Ascending aorta (tissue), 2 donors: ENCODE results near the gene BAIAP2L2. TPM values are rescaled to one million over a fixed set of nuclear protein-coding genes. Genes with fewer than 3 reads are reported as not detected.
"Not testable (repeated sequence)": the region's sequence is repeated elsewhere in the genome, so short reads cannot be mapped to it uniquely, and the experiment has no call there.

Experiments
- DNase-seq, 2 donors: peaks; one replicate each; pipeline ENCODE4 v3.0.0-alpha.2; 2019; ENCODE audit warnings: low spot score in 2 of 2
- H3K27ac ChIP-seq, 2 donors: fragments of 200-600 bp; sonication (generic); one replicate each; pipeline ENCODE4 v1.5.1; 2016 to 2017; ENCODE audit warnings: mild to moderate bottlenecking in 1 of 2
- H3K27me3 ChIP-seq: fragments of 200-600 bp; sonication (generic); one replicate; pipeline ENCODE4 v1.5.1; 2017
- H3K36me3 ChIP-seq, 2 donors: fragments of 200-600 bp; sonication (generic); one replicate each; pipeline ENCODE4 v1.5.1; 2016
- H3K4me1 ChIP-seq, 2 donors: fragments of 200-600 bp; sonication (generic); one replicate each; pipeline ENCODE4 v1.5.1; 2016 to 2017; ENCODE audit warnings: mild to moderate bottlenecking in 1 of 2
- H3K4me3 ChIP-seq, 2 donors: fragments of 200-600 bp; sonication (generic); one replicate each; pipeline ENCODE4 v1.5.1; 2016 to 2017; ENCODE audit warnings: mild to moderate bottlenecking in 1 of 2
- H3K9me3 ChIP-seq, 2 donors: fragments of 200-600 bp; sonication (generic); one replicate each; pipeline ENCODE4 v1.5.1; 2016
- intact Hi-C: fragments of 100-400 bp; cut with DNase I; formaldehyde crosslinking; loops from one replicate; pipeline ENCODE4 v1.15.1; 2023
- total RNA-seq: library from RNA; depleted of rRNA; stranded (reverse); fragments of >200 nt; gene quantifications from one replicate; pipeline ENCODE4 v1.1.0, GENCODE V29; 2016
- TF ChIP-seq, protein P1 (sequence below), 3 experiments: fragments of 200-600 bp in 2 of 3; fragments of 450-650 bp in 1 of 3; sonication (generic) in 2 of 3; IDR thresholded peaks; one replicate each; pipeline ENCODE4 v1.5.1; 2016 to 2019; ENCODE audit warnings: antibody characterized with exemption in 3 of 3, mild to moderate bottlenecking in 1 of 3, moderate library complexity in 1 of 3

BAIAP2L2 gene
- total RNA-seq, 1 donor from 2014 or later, result not detected

DNA sequence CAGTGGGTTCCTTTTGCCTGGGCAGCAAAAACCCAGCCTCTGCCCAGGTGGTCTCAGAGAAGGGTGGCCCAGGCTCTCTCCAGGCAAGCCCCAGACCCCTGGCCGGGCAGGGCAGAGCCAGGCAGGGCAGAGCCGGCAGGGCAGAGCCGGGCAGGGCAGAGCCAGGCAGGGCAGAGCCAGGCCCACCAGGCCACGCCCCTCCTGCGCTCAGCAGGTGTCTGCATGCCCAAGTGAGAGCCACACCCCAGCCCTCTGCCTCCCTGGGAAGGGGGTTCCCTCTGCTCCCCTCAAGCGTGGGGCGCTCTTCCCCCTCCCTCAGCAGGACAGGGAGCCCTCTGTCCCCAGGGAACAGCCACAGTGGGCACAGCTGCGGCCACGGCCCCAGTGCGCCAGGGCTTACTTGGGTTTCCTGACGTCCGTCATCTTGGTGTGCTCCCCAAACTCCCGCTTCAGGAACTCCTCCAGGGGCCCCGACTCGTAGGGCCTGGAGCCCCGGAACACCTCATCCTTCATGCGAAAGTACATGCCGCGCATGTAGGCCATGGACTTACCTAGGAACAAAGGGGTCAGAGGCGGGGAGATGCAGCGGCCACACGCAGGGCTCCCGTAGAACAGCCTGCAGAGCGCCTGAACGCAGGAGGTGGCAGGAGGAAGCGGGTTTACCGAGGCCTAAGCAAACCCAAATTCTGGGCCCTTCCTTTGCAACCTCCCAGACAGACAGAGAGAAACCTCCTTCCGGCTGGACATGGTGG is 10.1 kb upstream of the BAIAP2L2 start:
- no peak overlapping the region for H3K4me3 ChIP-seq
- intact Hi-C loops, result no loop called here
- no peaks in the 10 kb centered on the region for H3K27me3 ChIP-seq
- no peaks in the 10 kb centered on the region for H3K9me3 ChIP-seq
- no peak for DNase-seq
- TF ChIP-seq, protein P1, sequence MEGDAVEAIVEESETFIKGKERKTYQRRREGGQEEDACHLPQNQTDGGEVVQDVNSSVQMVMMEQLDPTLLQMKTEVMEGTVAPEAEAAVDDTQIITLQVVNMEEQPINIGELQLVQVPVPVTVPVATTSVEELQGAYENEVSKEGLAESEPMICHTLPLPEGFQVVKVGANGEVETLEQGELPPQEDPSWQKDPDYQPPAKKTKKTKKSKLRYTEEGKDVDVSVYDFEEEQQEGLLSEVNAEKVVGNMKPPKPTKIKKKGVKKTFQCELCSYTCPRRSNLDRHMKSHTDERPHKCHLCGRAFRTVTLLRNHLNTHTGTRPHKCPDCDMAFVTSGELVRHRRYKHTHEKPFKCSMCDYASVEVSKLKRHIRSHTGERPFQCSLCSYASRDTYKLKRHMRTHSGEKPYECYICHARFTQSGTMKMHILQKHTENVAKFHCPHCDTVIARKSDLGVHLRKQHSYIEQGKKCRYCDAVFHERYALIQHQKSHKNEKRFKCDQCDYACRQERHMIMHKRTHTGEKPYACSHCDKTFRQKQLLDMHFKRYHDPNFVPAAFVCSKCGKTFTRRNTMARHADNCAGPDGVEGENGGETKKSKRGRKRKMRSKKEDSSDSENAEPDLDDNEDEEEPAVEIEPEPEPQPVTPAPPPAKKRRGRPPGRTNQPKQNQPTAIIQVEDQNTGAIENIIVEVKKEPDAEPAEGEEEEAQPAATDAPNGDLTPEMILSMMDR (IDR thresholded peaks at IDR 0.05), result no peak
- no peak overlapping the region for H3K27ac ChIP-seq
- no peaks in the 10 kb centered on the region for H3K4me1 ChIP-seq
- no peaks in the 10 kb centered on the region for H3K36me3 ChIP-seq

DNA sequence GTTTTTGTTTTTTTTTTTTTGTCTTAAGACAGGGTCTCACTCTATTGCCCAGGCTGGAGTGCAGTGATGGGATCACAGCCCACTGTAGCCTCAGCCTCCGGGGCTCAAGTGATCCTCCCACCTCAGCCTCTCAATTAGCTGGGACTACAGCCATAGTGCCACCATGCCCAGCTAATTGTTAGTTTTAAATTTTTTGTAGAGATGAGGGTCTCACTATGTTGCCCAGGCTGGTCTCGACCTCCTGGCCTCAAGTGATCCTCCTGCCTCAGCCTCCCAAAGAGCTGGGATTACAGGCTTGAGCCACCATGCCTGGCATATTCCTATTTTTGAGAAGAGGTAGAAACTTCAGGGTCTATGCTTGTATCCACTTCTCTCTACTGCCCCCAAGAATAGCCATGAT is 8.3 kb upstream of the BAIAP2L2 start:
- H3K4me1 ChIP-seq, H3K27ac ChIP-seq, H3K9me3 ChIP-seq, H3K4me3 ChIP-seq, H3K36me3 ChIP-seq, intact Hi-C loops, DNase-seq, H3K27me3 ChIP-seq: not testable (repeated sequence)

DNA sequence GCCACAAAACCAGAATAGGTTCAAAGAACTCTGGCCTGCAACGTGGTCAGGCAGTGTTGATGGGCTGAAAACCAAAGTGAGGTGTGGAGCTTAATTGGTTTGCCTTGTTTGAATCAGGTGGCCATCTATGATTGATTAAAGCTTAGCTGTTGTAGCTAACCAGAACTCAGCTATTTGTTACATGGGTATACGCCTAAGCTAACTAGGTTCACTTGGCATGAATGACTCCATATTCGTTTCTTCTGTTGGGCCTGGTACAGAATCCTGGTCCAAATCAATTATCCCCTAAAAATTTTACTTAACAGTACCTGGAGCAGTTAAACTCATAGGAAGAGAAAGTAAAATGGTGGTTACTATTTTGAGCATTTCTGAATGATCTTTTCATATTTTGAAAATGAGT is 7.7 kb upstream of the BAIAP2L2 start:
- no peaks in the 10 kb centered on the region for H3K36me3 ChIP-seq
- no peaks in the 10 kb centered on the region for H3K27me3 ChIP-seq
- H3K27ac ChIP-seq, result no peak overlapping the region
- TF ChIP-seq, protein P1 (IDR thresholded peaks at IDR 0.05), result no peak
- peaks cover 0 to 7% of the 10 kb centered on the region in 2 donors for H3K4me1 ChIP-seq
- no peak for DNase-seq
- H3K4me3 ChIP-seq, result no peak overlapping the region
- intact Hi-C loops, result no loop called here
- H3K9me3 ChIP-seq, result no peaks in the 10 kb centered on the region

DNA sequence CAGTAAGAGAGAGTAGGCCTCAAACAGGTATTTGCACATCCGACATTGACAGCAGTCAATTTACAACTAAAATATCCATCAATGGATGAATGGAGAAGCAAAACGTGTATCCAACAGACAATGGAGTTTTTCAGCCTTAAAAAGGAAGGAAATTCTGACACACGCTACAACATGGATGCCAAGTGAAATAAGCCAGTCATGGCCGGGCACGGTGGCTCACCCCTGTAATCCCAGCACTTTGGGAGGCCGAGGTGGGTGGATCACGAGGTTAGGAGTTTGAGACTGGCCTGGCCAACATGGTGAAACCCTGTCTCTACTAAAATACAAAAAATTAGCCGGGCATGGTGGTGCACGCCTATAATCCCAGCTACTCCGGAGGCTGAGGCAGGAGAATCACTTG is 7.1 kb upstream of the BAIAP2L2 start:
- H3K27me3 ChIP-seq, H3K9me3 ChIP-seq, DNase-seq, H3K27ac ChIP-seq, H3K4me1 ChIP-seq, H3K4me3 ChIP-seq, intact Hi-C loops, H3K36me3 ChIP-seq: not testable (repeated sequence)

DNA sequence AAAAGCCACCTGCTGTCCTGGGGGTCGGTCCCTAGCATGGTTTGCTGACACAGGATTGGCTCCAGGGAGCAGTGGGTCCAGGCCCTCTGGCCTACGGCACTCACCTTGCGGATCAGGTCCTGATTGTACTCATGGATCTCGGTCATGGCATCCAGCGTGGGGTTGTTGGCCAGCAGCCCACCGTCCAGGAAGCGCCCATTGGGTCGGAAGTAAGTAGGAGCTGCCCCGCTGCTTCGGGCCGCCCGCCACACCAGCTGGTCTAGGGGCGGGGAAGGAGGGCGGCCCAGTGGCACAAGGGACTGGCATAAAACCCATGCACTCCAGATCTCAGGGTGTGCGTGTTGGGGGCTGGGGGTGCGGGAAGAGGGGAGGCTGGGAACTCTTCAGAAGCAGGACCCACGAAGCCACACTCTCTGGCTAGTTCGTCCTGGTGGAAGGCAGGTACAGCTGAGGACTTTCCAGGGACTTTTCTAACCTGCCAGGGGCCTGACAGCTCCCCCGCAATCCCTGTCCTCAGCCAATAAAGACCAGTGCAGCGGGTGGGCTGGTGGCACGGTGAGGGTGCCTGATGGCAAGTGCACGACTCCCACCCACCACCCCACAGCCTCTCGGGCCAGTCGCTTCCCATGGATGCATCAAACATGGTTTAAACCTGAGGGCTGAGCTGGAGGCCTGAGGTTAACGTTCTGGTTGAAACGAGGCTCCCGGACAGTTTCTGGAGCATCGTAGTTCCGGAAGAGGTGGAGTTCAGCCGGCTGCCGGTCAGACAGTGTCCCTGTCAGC is 5.1 kb upstream of the BAIAP2L2 start:
- peaks cover 0 to 12% of the 10 kb centered on the region in 2 donors for H3K4me1 ChIP-seq
- H3K27ac ChIP-seq, result no peak overlapping the region
- no peak for DNase-seq
- TF ChIP-seq, protein P1 (IDR thresholded peaks at IDR 0.05), result no peak
- H3K36me3 ChIP-seq, result no peaks in the 10 kb centered on the region
- no peaks in the 10 kb centered on the region for H3K27me3 ChIP-seq
- intact Hi-C loops, result no loop called here
- H3K9me3 ChIP-seq, result no peaks in the 10 kb centered on the region
- no peak overlapping the region for H3K4me3 ChIP-seq

DNA sequence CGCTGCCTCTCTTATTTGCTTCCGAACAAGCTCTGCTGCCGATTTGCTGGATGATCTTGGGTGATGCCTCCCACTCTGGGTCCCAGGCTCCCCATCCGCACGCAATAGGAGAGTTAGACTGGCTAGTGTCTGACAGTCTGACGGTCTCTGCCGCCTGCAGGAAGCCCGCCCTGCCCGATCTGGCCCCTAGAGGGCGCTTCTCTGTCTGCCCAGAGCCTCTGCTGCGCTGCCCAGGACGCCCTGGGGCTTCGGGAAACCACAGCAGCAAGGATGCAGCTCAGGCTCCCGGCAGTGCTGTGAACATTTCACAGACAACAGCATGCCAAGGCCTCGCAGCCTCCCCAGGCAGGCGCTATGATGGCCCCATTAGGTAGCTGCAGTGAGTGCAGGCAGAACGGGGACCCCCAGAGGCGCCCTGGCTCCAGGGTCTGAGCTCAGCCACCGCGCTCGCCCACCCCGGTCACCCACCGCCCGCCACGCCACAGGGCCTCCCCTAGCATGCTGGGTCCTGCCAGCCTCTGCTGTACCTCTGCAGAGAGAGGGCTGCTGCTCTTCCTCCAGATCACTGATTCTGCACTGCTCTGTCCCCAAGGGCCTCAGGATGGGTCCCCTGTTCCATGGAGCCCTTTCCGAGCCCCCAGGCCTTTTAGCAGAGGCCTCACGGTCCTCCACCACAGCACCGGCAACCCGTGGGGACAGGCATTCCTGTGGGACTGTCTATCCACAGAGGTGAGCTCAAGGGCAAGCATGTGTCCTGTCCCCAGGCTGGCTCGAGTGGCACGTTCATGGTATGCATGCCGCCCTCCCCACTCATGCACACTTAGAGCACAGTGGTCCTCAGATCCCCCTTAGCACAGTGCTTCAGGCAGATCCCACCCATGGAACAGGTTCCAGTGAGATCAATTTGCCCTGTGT is 4.3 kb upstream of the BAIAP2L2 start:
- H3K4me3 ChIP-seq, result no peak overlapping the region
- TF ChIP-seq, protein P1 (IDR thresholded peaks at IDR 0.05), result peak; percentile 94 to 97 (median 95)
- H3K4me1 ChIP-seq, result peaks cover 0 to 15% of the 10 kb centered on the region in 2 donors
- DNase-seq, result peak; percentile 27 to 89
- no peak overlapping the region for H3K27ac ChIP-seq
- no peaks in the 10 kb centered on the region for H3K9me3 ChIP-seq
- no peaks in the 10 kb centered on the region for H3K36me3 ChIP-seq
- H3K27me3 ChIP-seq, result no peaks in the 10 kb centered on the region
- intact Hi-C loops, result loop anchor here (5.0 kb wide), 2 partner anchors 68 to 238 kb away; partner anchors contain the start of gene PLA2G6
